HepG2 (cell line): Measurements from ENCODE around the gene KANSL1. TPM values are rescaled to one million over a fixed set of nuclear protein-coding genes. Genes with fewer than 3 reads are reported as not detected.
"Not testable (repeated sequence)": the region's sequence is repeated elsewhere in the genome, so short reads cannot be mapped to it uniquely, and the experiment has no call there.

Experiments
- ATAC-seq: fragments of 200-7000 bp; cut with Tn5 transposase; 3 replicates; pipeline ENCODE4 v1.9.1; 2020; ENCODE audit warnings: mild to moderate bottlenecking, moderate library complexity
- BruUV-seq: library from RNA; stranded (reverse); fragments of 400-500 nt; replicated peaks from 2 replicates; lab custom pipeline; 2021; lab: Mats Ljungman, UMichigan
- CTCF ChIA-PET: fragments of 300-600 bp; formaldehyde crosslinking; extraction: SDS; loops from one replicate; lab custom pipeline; 2021; ENCODE audit warnings: low total read pairs, inconsistent platforms, low intra/inter-chr PET ratio; lab: Yijun Ruan, JAX
- POLR2A ChIA-PET: fragments of 350-600 bp; sonication (Branson Sonifier 250); formaldehyde crosslinking; loops from one replicate; lab custom pipeline; 2020; ENCODE audit warnings: antibody characterized with exemption, inconsistent platforms; lab: Yijun Ruan, JAX
- DNase-seq: peaks from one replicate; pipeline ENCODE4 v3.0.0-alpha.2; 2015; ENCODE audit warnings: low spot score
- FAIRE-seq: peaks from 3 replicates; lab custom pipeline; 2011; peaks lifted over from hg19 to GRCh38; lab: Jason Lieb, UNC
- H2AFZ ChIP-seq: one replicate; pipeline ENCODE4 v1.6.1; 2011; ENCODE audit warnings: low read length, inconsistent platforms
- H3K27ac ChIP-seq: fragments of 300-600 bp; 3 replicates; pipeline ENCODE4 v1.8.0; 2011; ENCODE audit warnings: mixed run types, mild to moderate bottlenecking, mixed read lengths, low read length, inconsistent platforms; ENCODE audit not compliant: insufficient read depth; ENCODE audit errors: extremely low read length
- H3K27me3 ChIP-seq, 2 experiments: fragments of 200-600 bp in 1 of 2; 2 replicates in 1 of 2; 3 replicates in 1 of 2; pipeline versions ENCODE4 v1.6.0 to v1.8.0; 2011; ENCODE audit warnings: low read length in 2 of 2, mild to moderate bottlenecking in 2 of 2, moderate library complexity in 2 of 2, inconsistent platforms in 1 of 2; ENCODE audit not compliant: insufficient read depth in 2 of 2, control insufficient read depth in 1 of 2
- H3K36me3 ChIP-seq, 2 experiments: fragments of 200-600 bp in 1 of 2; replicated peaks in 1 of 2; 2 replicates in 1 of 2; 3 replicates in 1 of 2; pipeline versions ENCODE4 v1.5.1 to v1.8.0; 2011; ENCODE audit warnings: low read length in 2 of 2, inconsistent platforms in 1 of 2; ENCODE audit not compliant: insufficient read depth in 2 of 2, control insufficient read depth in 1 of 2
- H3K4me1 ChIP-seq: 2 replicates; pipeline ENCODE4 v1.5.1; 2012; ENCODE audit warnings: low read length, inconsistent platforms; ENCODE audit not compliant: insufficient read depth
- H3K4me2 ChIP-seq: 2 replicates; pipeline ENCODE4 v1.6.0; 2011; ENCODE audit warnings: low read depth, low read length, inconsistent platforms
- H3K4me3 ChIP-seq, 3 experiments: fragments of 200-600 bp in 1 of 3; sonication (generic), shearing (Covaris generic) in 1 of 3; replicated peaks in 1 of 3; 2 replicates each; pipeline ENCODE4 v1.5.1; 2011 to 2016; ENCODE audit warnings: low read length in 3 of 3, inconsistent platforms in 2 of 3, low read depth in 2 of 3, mild to moderate bottlenecking in 2 of 3, control low read depth in 1 of 3, mixed read lengths in 1 of 3; ENCODE audit not compliant: insufficient read depth in 1 of 3
- H3K79me2 ChIP-seq: one replicate; pipeline ENCODE4 v1.6.1; 2011; ENCODE audit warnings: low read length, inconsistent platforms; ENCODE audit not compliant: insufficient read depth
- H3K9ac ChIP-seq: 2 replicates; pipeline ENCODE4 v1.6.0; 2011; ENCODE audit warnings: mild to moderate bottlenecking, low read depth, low read length, inconsistent platforms; ENCODE audit not compliant: insufficient read depth
- H3K9me3 ChIP-seq: 2 replicates; pipeline ENCODE4 v1.5.1; 2012; ENCODE audit warnings: mild to moderate bottlenecking, low read length
- H4K20me1 ChIP-seq: 2 replicates; pipeline ENCODE4 v1.6.0; 2011; ENCODE audit warnings: inconsistent platforms, mild to moderate bottlenecking, low read length, moderate library complexity; ENCODE audit not compliant: insufficient read depth
- ATF2 ChIP-seq: sonication (generic); formaldehyde crosslinking; IDR thresholded peaks from 2 replicates; pipeline ENCODE4 v1.4.0; 2020; ENCODE audit warnings: missing genetic modification reagents
- EP300 ChIP-seq, 3 experiments: sonication (generic) in 1 of 3; formaldehyde crosslinking in 1 of 3; IDR thresholded peaks; 2 replicates each; pipeline versions ENCODE4 v1.5.1 to v1.6.1; 2011 to 2020; ENCODE audit warnings: low read depth in 2 of 3, low read length in 2 of 3, borderline replicate concordance in 1 of 3, improper control_type of control experiment in 1 of 3, mild to moderate bottlenecking in 1 of 3, missing genetic modification reagents in 1 of 3, moderate library complexity in 1 of 3
- GATA4 ChIP-seq: sonication (generic); IDR thresholded peaks from 2 replicates; pipeline ENCODE4 v1.6.1; 2016; ENCODE audit warnings: antibody characterized with exemption, low read depth, borderline replicate concordance
- SATB2 ChIP-seq: sonication (generic); formaldehyde crosslinking; IDR thresholded peaks from 2 replicates; pipeline ENCODE4 v1.5.0; 2020; ENCODE audit warnings: missing genetic modification reagents
- SETDB1 ChIP-seq: sonication (generic); formaldehyde crosslinking; IDR thresholded peaks from 2 replicates; pipeline ENCODE4 v1.5.1; 2020; ENCODE audit warnings: missing genetic modification reagents, mild to moderate bottlenecking, borderline replicate concordance
- ZFP1 ChIP-seq: IDR thresholded peaks from 2 replicates; pipeline ENCODE4 v1.6.1; 2016
- ZNF256 ChIP-seq: sonication (generic); formaldehyde crosslinking; conservative IDR thresholded peaks from 2 replicates; pipeline ENCODE4 v1.4.0; 2020; ENCODE audit warnings: missing genetic modification reagents
- ZNF746 ChIP-seq: sonication (generic); formaldehyde crosslinking; IDR thresholded peaks from 2 replicates; pipeline ENCODE4 v1.8.0; 2022; ENCODE audit warnings: mild to moderate bottlenecking, missing genetic modification reagents
- ZNF770 ChIP-seq: sonication (generic); formaldehyde crosslinking; IDR thresholded peaks from 2 replicates; pipeline ENCODE4 v1.5.0; 2020; ENCODE audit warnings: mild to moderate bottlenecking, missing genetic modification reagents
- WGBS: methylation state at CpG from one replicate; pipeline ENCODE4 v1.1.6; 2017; ENCODE audit warnings: low lambda C conversion rate; 5-methylcytosine and 5-hydroxymethylcytosine counted together
- in situ Hi-C: cut with HindIII; loops from 2 replicates; pipeline ENCODE4 v1.10.0; 2017; ENCODE audit warnings: low pct_unique_long_range_greater_than_20kb; ENCODE audit not compliant: extremely low pct_ligation_motif_present
- intact Hi-C: fragments of 100-400 bp; cut with micrococcal nuclease; formaldehyde crosslinking; loops from one replicate; pipeline ENCODE4 v1.10.0; 2022; ENCODE audit not compliant: unreplicated experiment
- polyA plus RNA-seq, 8 experiments: library from polyadenylated mRNA; depleted of rRNA in 3 of 8; stranded (reverse) in 7 of 8; unstranded in 1 of 8; fragments of >200 nt; fragmentation: Illumina TruSeq in 4 of 8; extraction: Trizol in 4 of 8; gene quantifications; 2 replicates each; pipeline versions ENCODE4 v1.2.1 to v1.2.3, GENCODE V29; 2011 to 2016; ENCODE audit warnings: low read depth in 4 of 8, missing spikeins in 1 of 8, mixed read lengths in 1 of 8; ENCODE audit not compliant: insufficient read depth in 1 of 8
- total RNA-seq, 5 experiments: library from RNA; depleted of rRNA; stranded (reverse); fragments of >200 nt; fragmentation: Illumina TruSeq; extraction: Trizol; gene quantifications; 2 replicates each; pipeline ENCODE4 v1.2.3, GENCODE V29; 2016; ENCODE audit warnings: low read depth in 1 of 5
- TF ChIP-seq, protein P1 (sequence below): sonication (generic); formaldehyde crosslinking; IDR thresholded peaks from 2 replicates; pipeline ENCODE4 v1.4.0; 2020; ENCODE audit warnings: mild to moderate bottlenecking, missing genetic modification reagents

Gene KANSL1
- total and polyA plus RNA-seq, 2 of the 13 experiments (the other 11 are each of a cell fraction or from before 2014, with no cell fraction given): 24.0 to 59.6 TPM

DNA sequence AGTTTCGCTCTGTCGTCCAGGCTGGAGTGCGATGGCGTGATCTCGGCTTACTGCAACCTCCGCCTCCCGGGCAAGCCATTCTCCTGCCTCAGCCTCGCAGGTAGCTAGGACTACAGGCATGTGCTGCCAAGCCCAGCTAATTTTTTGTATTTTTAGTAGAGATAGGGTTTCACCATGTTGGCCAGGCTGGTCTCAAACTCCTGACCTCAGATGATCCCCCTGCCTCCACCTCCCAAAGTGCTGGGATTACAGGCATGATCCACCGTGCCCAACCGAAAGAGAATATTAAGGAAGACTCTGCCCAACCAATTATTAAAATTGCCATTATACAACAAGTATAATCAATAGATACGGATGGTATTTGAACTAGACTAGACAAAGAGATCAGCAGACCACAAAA, 82.0 kb downstream of the KANSL1 start:
- FAIRE-seq, BruUV-seq: not testable (repeated sequence)
- H3K79me2 ChIP-seq: peaks cover 95% of the 10 kb centered on the region

GRCh38 chr17:46110219-46110618, 83.0 kb downstream of the KANSL1 start:
- TF ChIP-seq EP300 (IDR thresholded peaks at IDR 0.05; ENCODE audit: low read depth in 2 of 2, low read length in 2 of 2) (no peak), EP300 (CRISPR knock-in tag; IDR thresholded peaks at IDR 0.05; ENCODE audit: borderline replicate concordance) (no peak), SATB2 (CRISPR knock-in tag) (no peak), ATF2 (no peak), ZNF770 (no peak), GATA4 (no peak), ZFP1 (no peak), ZNF256 (CRISPR knock-in tag) (no peak), SETDB1 (no peak), ZNF746 (CRISPR knock-in tag) (no peak)
- TF ChIP-seq, protein P1, sequence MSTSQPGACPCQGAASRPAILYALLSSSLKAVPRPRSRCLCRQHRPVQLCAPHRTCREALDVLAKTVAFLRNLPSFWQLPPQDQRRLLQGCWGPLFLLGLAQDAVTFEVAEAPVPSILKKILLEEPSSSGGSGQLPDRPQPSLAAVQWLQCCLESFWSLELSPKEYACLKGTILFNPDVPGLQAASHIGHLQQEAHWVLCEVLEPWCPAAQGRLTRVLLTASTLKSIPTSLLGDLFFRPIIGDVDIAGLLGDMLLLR (CRISPR knock-in tag): no peak
- DNase-seq (no peak), FAIRE-seq (no peak), ATAC-seq (no peak)
- WGBS: 97% methylated on average over 1 of the region's 1 CpG
- no peak overlapping the region for H3K4me2 ChIP-seq
- H3K4me1 ChIP-seq: peaks cover 52% of the 10 kb centered on the region
- peaks cover 0 to 1% of the 10 kb centered on the region in 2 experiments; a peak in 1 of 5 replicates for H3K36me3 ChIP-seq
- intact Hi-C loops (no loop called here), in situ Hi-C loops (no loop called here)
- no peak overlapping the region for H2AFZ ChIP-seq
- ChIA-PET POLR2A (no interaction called here), CTCF (no interaction called here)
- no peak overlapping the region for H3K4me3 ChIP-seq
- H3K9me3 ChIP-seq: no peaks in the 10 kb centered on the region
- no peaks in the 10 kb centered on the region for H3K27me3 ChIP-seq
- H3K9ac ChIP-seq: no peak overlapping the region
- peaks cover 75% of the 10 kb centered on the region for H4K20me1 ChIP-seq
- H3K79me2 ChIP-seq: peaks cover 95% of the 10 kb centered on the region
- H3K27ac ChIP-seq: no peak overlapping the region
- BruUV-seq: no TSS peak

More for the DNA sequence above, 82.0 kb downstream of the KANSL1 start:
- H3K27ac ChIP-seq, H3K4me3 ChIP-seq, H3K9me3 ChIP-seq, H3K9ac ChIP-seq, H3K4me2 ChIP-seq, H3K27me3 ChIP-seq, H2AFZ ChIP-seq, ATAC-seq, POLR2A ChIA-PET, H3K36me3 ChIP-seq, intact Hi-C loops, DNase-seq, in situ Hi-C loops, CTCF ChIA-PET: not testable (repeated sequence)
- Histone ChIP-seq H3K4me1 (peaks cover 52% of the 10 kb centered on the region), H4K20me1 (peaks cover 80% of the 10 kb centered on the region)
- 97% methylated on average over 11 of the region's 11 CpGs for WGBS
